ENCODE measurements around the gene RRP9.

RRP9 gene

DNA sequence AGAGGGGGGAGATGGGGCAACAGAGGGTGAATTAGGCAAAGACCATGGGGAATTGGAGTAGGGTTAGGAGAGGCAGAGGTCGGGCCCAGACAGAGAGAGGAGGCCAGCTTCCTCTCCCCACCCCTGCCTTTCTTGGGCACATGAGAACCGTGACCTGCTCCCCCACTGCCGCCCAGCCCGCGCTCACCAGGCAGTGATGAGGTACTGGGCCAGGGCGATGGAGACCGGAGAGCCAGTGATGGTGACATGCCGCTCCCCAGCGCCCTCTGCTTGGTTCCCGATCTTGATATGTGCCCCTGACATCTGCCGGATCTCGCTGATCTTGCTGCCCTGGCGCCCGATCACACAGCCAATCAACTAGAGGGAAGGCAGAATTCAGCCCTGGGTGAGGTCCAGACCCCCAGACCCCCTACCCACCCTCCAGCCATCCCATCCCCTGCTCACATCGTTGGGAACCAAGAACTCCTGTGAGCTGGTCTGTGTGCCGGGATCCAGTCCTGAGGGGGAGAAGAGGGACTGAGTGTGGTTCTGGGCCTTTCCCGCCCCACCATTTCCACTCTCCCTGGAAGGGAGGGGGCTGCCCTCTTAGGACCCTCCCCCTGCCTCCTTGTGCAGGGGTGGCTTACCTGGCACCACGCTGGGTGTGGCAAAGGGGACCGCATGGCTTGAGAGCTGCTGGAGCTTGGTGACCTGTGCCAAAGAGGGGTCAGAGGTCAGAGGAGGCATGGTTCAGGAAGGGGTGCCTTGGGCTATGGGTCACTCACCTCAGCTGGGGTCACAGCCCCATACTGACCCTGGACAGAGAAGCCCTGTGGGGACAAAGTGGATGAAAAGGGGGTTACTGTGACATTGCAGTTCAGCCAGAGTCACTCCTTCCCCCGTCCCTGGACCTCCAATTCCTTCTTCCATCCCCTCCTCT lies 17.2 kb upstream of the RRP9 start:
- Histone ChIP-seq H3K27ac (replicated peaks) (no peak overlapping the region), H3K27me3 (ENCODE audit: insufficient read depth, poor library complexity, severe bottlenecking) (peaks cover 8% of the 10 kb centered on the region), H3K4me3 (replicated peaks; ENCODE audit: insufficient read depth, low read length) (no peak overlapping the region)
- TF ChIP-seq POLR2AphosphoS5 (IDR thresholded peaks at IDR 0.05; ENCODE audit: low read depth) (no peak), SPI1 (IDR thresholded peaks at IDR 0.05; ENCODE audit: borderline replicate concordance, low read depth) (no peak), GABPA (IDR thresholded peaks at IDR 0.05; ENCODE audit: low read depth) (no peak)
- TF ChIP-seq, protein P1, sequence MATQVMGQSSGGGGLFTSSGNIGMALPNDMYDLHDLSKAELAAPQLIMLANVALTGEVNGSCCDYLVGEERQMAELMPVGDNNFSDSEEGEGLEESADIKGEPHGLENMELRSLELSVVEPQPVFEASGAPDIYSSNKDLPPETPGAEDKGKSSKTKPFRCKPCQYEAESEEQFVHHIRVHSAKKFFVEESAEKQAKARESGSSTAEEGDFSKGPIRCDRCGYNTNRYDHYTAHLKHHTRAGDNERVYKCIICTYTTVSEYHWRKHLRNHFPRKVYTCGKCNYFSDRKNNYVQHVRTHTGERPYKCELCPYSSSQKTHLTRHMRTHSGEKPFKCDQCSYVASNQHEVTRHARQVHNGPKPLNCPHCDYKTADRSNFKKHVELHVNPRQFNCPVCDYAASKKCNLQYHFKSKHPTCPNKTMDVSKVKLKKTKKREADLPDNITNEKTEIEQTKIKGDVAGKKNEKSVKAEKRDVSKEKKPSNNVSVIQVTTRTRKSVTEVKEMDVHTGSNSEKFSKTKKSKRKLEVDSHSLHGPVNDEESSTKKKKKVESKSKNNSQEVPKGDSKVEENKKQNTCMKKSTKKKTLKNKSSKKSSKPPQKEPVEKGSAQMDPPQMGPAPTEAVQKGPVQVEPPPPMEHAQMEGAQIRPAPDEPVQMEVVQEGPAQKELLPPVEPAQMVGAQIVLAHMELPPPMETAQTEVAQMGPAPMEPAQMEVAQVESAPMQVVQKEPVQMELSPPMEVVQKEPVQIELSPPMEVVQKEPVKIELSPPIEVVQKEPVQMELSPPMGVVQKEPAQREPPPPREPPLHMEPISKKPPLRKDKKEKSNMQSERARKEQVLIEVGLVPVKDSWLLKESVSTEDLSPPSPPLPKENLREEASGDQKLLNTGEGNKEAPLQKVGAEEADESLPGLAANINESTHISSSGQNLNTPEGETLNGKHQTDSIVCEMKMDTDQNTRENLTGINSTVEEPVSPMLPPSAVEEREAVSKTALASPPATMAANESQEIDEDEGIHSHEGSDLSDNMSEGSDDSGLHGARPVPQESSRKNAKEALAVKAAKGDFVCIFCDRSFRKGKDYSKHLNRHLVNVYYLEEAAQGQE (IDR thresholded peaks at IDR 0.05; ENCODE audit: insufficient replicate concordance, low read depth) = no peak
- TF ChIP-seq, protein P2, sequence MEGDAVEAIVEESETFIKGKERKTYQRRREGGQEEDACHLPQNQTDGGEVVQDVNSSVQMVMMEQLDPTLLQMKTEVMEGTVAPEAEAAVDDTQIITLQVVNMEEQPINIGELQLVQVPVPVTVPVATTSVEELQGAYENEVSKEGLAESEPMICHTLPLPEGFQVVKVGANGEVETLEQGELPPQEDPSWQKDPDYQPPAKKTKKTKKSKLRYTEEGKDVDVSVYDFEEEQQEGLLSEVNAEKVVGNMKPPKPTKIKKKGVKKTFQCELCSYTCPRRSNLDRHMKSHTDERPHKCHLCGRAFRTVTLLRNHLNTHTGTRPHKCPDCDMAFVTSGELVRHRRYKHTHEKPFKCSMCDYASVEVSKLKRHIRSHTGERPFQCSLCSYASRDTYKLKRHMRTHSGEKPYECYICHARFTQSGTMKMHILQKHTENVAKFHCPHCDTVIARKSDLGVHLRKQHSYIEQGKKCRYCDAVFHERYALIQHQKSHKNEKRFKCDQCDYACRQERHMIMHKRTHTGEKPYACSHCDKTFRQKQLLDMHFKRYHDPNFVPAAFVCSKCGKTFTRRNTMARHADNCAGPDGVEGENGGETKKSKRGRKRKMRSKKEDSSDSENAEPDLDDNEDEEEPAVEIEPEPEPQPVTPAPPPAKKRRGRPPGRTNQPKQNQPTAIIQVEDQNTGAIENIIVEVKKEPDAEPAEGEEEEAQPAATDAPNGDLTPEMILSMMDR (IDR thresholded peaks at IDR 0.05; ENCODE audit: insufficient read depth, low read length) = no peak
- DNase-seq (ENCODE audit: low read depth in 1 of 2, low spot score in 1 of 2) = no peak

DNA sequence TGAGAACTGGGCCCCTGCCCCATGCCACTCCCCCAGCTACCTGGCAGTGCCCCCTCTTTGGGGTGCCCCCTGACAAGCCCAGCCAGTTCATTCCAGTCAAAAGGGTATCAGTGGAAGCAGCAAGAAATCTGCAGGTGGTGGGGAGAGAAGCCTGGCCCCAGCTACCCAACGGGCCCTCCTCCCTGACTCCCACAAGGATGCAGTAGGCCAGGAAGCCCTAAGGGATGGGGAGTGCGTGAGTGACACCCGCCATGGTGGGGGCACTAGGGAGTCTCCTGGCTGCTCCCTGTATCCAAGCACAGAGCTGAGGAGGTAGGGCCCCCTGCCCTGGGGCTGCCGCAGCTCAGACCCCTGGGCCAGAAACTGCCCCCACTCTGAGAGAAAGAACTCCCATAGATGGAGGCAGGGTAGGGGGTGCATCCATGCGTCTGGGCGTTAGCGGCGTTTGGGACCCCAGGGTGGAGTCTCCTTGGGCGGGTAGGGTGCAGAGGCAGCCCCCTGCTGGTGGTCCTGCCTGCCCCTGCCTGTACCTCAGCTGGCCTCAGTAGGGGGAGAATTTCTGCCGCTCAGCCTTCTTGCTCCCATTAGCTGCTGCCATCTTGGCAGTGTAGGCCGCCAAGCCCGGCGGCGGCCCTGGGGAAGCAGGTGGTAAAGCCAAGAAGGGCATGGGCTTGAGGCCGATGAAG lies 16.0 kb upstream of the RRP9 start:
- TF ChIP-seq, protein P2 (IDR thresholded peaks at IDR 0.05; ENCODE audit: insufficient read depth, low read length) = no peak
- no peak for TF ChIP-seq SPI1 (IDR thresholded peaks at IDR 0.05; ENCODE audit: borderline replicate concordance, low read depth)
- TF ChIP-seq, protein P1 (IDR thresholded peaks at IDR 0.05; ENCODE audit: insufficient replicate concordance, low read depth) = no peak
- TF ChIP-seq GABPA (IDR thresholded peaks at IDR 0.05; ENCODE audit: low read depth) = no peak
- TF ChIP-seq POLR2AphosphoS5 (IDR thresholded peaks at IDR 0.05; ENCODE audit: low read depth) = no peak
- Histone ChIP-seq H3K27me3 (ENCODE audit: insufficient read depth, poor library complexity, severe bottlenecking) (peaks cover 8% of the 10 kb centered on the region), H3K4me3 (replicated peaks; ENCODE audit: insufficient read depth, low read length) (no peak overlapping the region), H3K27ac (replicated peaks) (no peak overlapping the region)
- no peak for DNase-seq (ENCODE audit: low read depth in 1 of 2, low spot score in 1 of 2)

DNA sequence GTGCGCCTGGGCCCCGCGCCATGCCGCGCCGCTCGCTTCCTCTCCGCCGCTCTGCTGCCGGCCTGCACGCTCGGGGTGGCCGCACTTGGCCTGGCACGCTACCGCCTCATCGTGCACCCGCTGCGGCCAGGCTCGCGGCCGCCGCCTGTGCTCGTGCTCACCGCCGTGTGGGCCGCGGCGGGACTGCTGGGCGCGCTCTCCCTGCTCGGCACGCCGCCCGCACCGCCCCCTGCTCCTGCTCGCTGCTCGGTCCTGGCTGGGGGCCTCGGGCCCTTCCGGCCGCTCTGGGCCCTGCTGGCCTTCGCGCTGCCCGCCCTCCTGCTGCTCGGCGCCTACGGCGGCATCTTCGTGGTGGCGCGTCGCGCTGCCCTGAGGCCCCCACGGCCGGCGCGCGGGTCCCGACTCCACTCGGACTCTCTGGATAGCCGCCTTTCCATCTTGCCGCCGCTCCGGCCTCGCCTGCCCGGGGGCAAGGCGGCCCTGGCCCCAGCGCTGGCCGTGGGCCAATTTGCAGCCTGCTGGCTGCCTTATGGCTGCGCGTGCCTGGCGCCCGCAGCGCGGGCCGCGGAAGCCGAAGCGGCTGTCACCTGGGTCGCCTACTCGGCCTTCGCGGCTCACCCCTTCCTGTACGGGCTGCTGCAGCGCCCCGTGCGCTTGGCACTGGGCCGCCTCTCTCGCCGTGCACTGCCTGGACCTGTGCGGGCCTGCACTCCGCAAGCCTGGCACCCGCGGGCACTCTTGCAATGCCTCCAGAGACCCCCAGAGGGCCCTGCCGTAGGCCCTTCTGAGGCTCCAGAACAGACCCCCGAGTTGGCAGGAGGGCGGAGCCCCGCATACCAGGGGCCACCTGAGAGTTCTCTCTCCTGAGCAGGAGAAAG lies 14.4 kb upstream of the RRP9 start:
- peak in 1 of 2 experiments; percentile 18 for DNase-seq (ENCODE audit: low read depth in 1 of 2, low spot score in 1 of 2)
- H3K27me3 ChIP-seq (ENCODE audit: insufficient read depth, poor library complexity, severe bottlenecking) = peaks cover under 1% of the 10 kb centered on the region
- peak overlapping the region; percentile 9; the same call in 1 of the 2 replicates for H3K4me3 ChIP-seq (replicated peaks; ENCODE audit: insufficient read depth, low read length)
- no peak for TF ChIP-seq GABPA (IDR thresholded peaks at IDR 0.05; ENCODE audit: low read depth)
- TF ChIP-seq, protein P2 (IDR thresholded peaks at IDR 0.05; ENCODE audit: insufficient read depth, low read length) = no peak
- TF ChIP-seq, protein P1 (IDR thresholded peaks at IDR 0.05; ENCODE audit: insufficient replicate concordance, low read depth) = no peak
- no peak for TF ChIP-seq POLR2AphosphoS5 (IDR thresholded peaks at IDR 0.05; ENCODE audit: low read depth)
- no peak for TF ChIP-seq SPI1 (IDR thresholded peaks at IDR 0.05; ENCODE audit: borderline replicate concordance, low read depth)
- H3K27ac ChIP-seq (replicated peaks) = no peak overlapping the region
